ENCODE measurements around the gene KRTAP9-7.

GRCh38 chr17:41298458-41299135 is 23.1 kb downstream of the KRTAP9-7 start:
- TF ChIP-seq CTCF (IDR thresholded peaks at IDR 0.05; ENCODE audit: insufficient read depth, low read length), result no peak
- TF ChIP-seq REST (IDR thresholded peaks at IDR 0.05; ENCODE audit: insufficient replicate concordance, low read depth), result no peak
- TF ChIP-seq POLR2AphosphoS5 (IDR thresholded peaks at IDR 0.05; ENCODE audit: low read depth), result no peak
- TF ChIP-seq GABPA (IDR thresholded peaks at IDR 0.05; ENCODE audit: low read depth), result no peak
